ENCODE data around the gene XAGE1B. TPM values are rescaled to one million over a fixed set of nuclear protein-coding genes. Genes with fewer than 3 reads are reported as not detected.

XAGE1B gene
- total RNA-seq, 2 experiments from 2014 or later: not detected

Other genes with a start within 250 kb of the XAGE1B start
- not detected for gene XAGE2, start 148.0 kb downstream of the XAGE1B start, total RNA-seq
- not detected for gene XAGE1A, start 21.3 kb downstream of the XAGE1B start, total RNA-seq
- gene SSX7, start 137.8 kb upstream of the XAGE1B start, total RNA-seq: not detected
- gene SSX2, start 190.1 kb upstream of the XAGE1B start, total RNA-seq: not detected
- not detected for gene SSX2B, start 234.2 kb upstream of the XAGE1B start, total RNA-seq